ENCODE results near the gene FBXO36. TPM values are rescaled to one million over a fixed set of nuclear protein-coding genes. Genes with fewer than 3 reads are reported as not detected.

FBXO36 gene, protein sequence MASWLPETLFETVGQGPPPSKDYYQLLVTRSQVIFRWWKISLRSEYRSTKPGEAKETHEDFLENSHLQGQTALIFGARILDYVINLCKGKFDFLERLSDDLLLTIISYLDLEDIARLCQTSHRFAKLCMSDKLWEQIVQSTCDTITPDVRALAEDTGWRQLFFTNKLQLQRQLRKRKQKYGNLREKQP
- under 1 TPM; 0.76 to 0.84 (median 0.81) TPM for total RNA-seq

- H3K4me3 Mint-ChIP-seq: peak within 1 kb of the TSS; percentile 97
- H3K4me1 Mint-ChIP-seq (ENCODE audit: low read depth): peaks cover 37% of the 10 kb centered on the region
- H3K9me3 Mint-ChIP-seq: no peaks in the 10 kb centered on the region
- DNase-seq (peak; percentile 85), ATAC-seq (peak; percentile 66 to 70)
- H3K36me3 Mint-ChIP-seq (ENCODE audit: insufficient read depth): peaks cover 5% of the 10 kb centered on the region
- H3K27me3 Mint-ChIP-seq (ENCODE audit: low read depth): no peaks in the 10 kb centered on the region
Measured at GRCh38 chr2:229922449-229923386, at the start of gene FBXO36. FBXO36 (plus strand) TSS chr2:229922503; CDS start chr2:229922514, 11 bp downstream.

DNA sequence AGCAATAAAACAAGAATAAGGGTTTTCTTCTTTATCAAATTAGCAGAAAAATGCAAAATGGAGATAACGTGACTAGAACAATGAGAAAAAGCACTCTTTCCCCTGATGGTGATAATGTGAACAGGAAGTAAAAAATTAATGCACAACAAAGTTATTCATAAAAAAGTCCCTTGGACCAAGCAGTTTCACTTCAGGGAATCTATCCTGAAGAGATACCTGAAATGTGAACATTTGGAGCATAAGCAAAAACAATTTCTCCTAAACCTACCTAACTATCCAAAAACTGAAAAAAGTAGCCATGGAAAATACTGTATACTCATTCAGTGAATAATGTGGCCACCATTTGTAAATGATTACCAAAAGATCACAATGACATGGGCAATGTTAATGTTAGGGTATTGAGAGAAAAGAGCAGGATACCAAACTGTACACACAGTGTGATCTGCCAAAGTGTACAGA lies 49.2 kb upstream of the FBXO36 start:
- Mint-ChIP-seq H3K9me3 (no peaks in the 10 kb centered on the region), H3K4me1 (ENCODE audit: low read depth) (peaks cover 53% of the 10 kb centered on the region), H3K4me3 (no peak overlapping the region), H3K36me3 (ENCODE audit: insufficient read depth) (peaks cover 39% of the 10 kb centered on the region), H3K27me3 (ENCODE audit: low read depth) (no peaks in the 10 kb centered on the region)
- ATAC-seq: no peak
- no peak for DNase-seq

GRCh38 chr2:229874647-229875046 lies 47.7 kb upstream of the FBXO36 start:
- Mint-ChIP-seq H3K9me3 (no peaks in the 10 kb centered on the region), H3K4me3 (no peak overlapping the region), H3K36me3 (ENCODE audit: insufficient read depth) (peaks cover 41% of the 10 kb centered on the region), H3K27me3 (ENCODE audit: low read depth) (no peaks in the 10 kb centered on the region), H3K4me1 (ENCODE audit: low read depth) (peaks cover 40% of the 10 kb centered on the region)
- no peak for DNase-seq
- no peak for ATAC-seq

DNA sequence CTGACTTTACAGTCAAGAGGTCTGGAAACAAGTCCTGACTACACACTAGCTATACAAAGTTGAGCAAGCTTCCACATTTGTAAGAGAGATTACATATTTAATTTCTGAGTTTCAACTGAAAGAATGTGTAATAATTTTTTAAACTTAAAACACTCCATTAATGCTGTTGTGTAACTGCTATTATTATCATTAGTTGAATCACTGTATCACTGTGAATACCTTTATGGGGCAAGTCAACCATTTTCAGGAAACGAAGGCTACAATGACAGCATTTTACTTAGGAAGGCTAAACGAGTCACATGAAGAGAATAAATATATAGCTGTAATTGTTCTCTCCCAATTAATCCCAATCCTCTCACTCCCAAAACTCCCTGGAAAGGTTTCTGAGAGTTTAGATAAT lies 46.8 kb upstream of the FBXO36 start:
- H3K36me3 Mint-ChIP-seq (ENCODE audit: insufficient read depth): peaks cover 36% of the 10 kb centered on the region
- no peak overlapping the region for H3K4me3 Mint-ChIP-seq
- DNase-seq (no peak), ATAC-seq (no peak)
- H3K4me1 Mint-ChIP-seq (ENCODE audit: low read depth): peaks cover 31% of the 10 kb centered on the region
- no peaks in the 10 kb centered on the region for H3K9me3 Mint-ChIP-seq
- H3K27me3 Mint-ChIP-seq (ENCODE audit: low read depth): no peaks in the 10 kb centered on the region

DNA sequence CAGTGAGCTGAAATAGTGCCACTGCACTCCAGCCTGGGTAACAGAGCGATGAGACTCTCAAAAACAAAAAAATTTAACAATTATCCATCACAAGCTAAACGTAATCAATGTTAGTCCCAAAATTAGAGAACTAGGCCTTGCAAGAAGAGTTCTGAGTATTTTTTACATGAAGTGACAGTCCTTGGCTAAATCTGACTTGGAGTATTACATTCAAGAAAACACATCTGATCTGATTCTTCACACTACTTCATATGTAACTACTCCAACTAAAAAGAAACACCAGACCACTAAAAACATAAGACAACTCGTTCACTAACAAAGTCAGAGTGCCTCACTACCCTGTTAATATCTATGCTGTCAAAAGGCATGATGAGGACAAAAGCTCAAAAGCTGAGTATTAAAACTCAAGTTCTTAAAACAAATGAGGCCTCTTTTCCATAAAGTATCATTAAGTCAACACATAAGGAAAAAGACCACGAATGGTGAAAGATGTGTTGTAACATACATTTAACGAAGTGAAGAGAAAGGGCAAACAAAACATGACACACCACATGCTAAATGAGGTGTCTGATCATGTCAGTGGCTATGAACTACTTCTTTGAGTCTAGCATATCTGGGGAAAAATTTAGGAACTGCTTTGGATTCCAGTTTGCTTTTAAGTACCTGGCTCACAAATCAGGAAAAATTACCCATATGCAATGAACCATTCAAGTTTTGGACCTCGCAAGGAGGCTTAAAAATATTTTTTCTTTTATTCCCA lies 42.9 kb upstream of the FBXO36 start:
- Mint-ChIP-seq H3K36me3 (ENCODE audit: insufficient read depth) (peaks cover 25% of the 10 kb centered on the region), H3K27me3 (ENCODE audit: low read depth) (no peaks in the 10 kb centered on the region), H3K4me3 (no peak overlapping the region), H3K4me1 (ENCODE audit: low read depth) (peaks cover 29% of the 10 kb centered on the region), H3K9me3 (no peaks in the 10 kb centered on the region)
- no peak for DNase-seq
- no peak for ATAC-seq

- no peak for DNase-seq
- peaks cover 36% of the 10 kb centered on the region for H3K4me1 Mint-ChIP-seq (ENCODE audit: low read depth)
- no peaks in the 10 kb centered on the region for H3K27me3 Mint-ChIP-seq (ENCODE audit: low read depth)
Measured at GRCh38 chr2:229880892-229881586, 41.3 kb upstream of the FBXO36 start.

GRCh38 chr2:229882583-229882982 lies 39.7 kb upstream of the FBXO36 start:
- H3K4me1 Mint-ChIP-seq (ENCODE audit: low read depth): peaks cover 39% of the 10 kb centered on the region
- ATAC-seq (peak in 1 of 2 donors; percentile 28), DNase-seq (no peak)
- H3K27me3 Mint-ChIP-seq (ENCODE audit: low read depth): no peaks in the 10 kb centered on the region
- H3K36me3 Mint-ChIP-seq (ENCODE audit: insufficient read depth): peaks cover 17% of the 10 kb centered on the region
- H3K4me3 Mint-ChIP-seq: no peak overlapping the region
- no peaks in the 10 kb centered on the region for H3K9me3 Mint-ChIP-seq

More at GRCh38 chr2:229880892-229881586, 41.3 kb upstream of the FBXO36 start:
- Mint-ChIP-seq H3K9me3 (no peaks in the 10 kb centered on the region), H3K36me3 (ENCODE audit: insufficient read depth) (peaks cover 22% of the 10 kb centered on the region), H3K4me3 (no peak overlapping the region)
- ATAC-seq: no peak

DNA sequence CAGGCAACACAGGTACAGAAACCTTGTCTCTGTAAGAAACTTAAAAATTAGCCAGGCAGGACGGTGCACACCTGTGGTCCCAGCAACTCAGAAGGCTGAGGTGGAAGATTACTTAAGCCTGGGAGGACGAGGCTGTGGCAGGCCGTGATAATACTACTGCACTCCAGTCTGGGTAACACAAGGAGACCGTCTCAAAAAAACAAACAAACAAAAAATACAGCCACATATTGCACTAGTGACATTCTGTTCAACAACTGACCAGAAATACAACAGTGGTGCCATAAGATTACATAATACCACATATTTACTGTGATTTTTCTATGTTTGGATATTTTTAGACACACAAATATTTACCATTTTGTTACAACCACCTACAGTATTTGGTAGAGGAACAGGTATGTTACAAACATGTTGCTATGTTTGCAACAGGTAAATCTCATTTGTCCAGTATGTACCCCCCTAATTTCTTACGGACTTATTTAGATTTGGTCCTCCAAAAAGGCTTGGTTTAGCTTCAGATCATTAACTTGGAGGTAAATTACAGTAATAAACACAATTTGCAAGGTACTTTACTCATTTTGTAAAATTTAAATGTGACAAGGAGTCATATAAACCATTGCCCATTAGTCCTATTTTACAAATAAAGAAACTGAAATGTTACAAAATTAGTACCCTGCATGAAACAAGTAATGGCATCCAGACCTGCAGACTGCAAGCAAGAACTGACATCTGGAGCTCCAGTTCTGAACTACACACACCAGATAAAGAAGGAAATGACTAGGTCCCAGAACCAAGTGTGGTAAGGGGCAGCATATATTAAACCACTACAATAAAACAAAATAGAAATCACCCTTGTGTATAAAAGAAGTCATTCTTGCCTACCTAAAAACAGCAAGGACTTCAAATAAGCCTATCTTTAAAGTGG lies 37.3 kb upstream of the FBXO36 start:
- H3K4me1 Mint-ChIP-seq (ENCODE audit: low read depth): peaks cover 54% of the 10 kb centered on the region
- ATAC-seq (peak; percentile 53 to 59), DNase-seq (no peak)
- H3K36me3 Mint-ChIP-seq (ENCODE audit: insufficient read depth): peaks cover 9% of the 10 kb centered on the region
- H3K4me3 Mint-ChIP-seq: no peak overlapping the region
- no peaks in the 10 kb centered on the region for H3K27me3 Mint-ChIP-seq (ENCODE audit: low read depth)
- H3K9me3 Mint-ChIP-seq: no peaks in the 10 kb centered on the region

- Mint-ChIP-seq H3K9me3 (no peaks in the 10 kb centered on the region), H3K4me3 (no peak overlapping the region), H3K4me1 (ENCODE audit: low read depth) (peaks cover 54% of the 10 kb centered on the region), H3K36me3 (ENCODE audit: insufficient read depth) (peaks cover 10% of the 10 kb centered on the region), H3K27me3 (ENCODE audit: low read depth) (no peaks in the 10 kb centered on the region)
- DNase-seq: no peak
- peak in 1 of 2 donors; percentile 35 for ATAC-seq
Measured at GRCh38 chr2:229887441-229887840, 34.9 kb upstream of the FBXO36 start.

GRCh38 chr2:229888031-229888430 lies 34.3 kb upstream of the FBXO36 start:
- H3K4me3 Mint-ChIP-seq: no peak overlapping the region
- ATAC-seq: no peak
- H3K9me3 Mint-ChIP-seq: no peaks in the 10 kb centered on the region
- H3K36me3 Mint-ChIP-seq (ENCODE audit: insufficient read depth): peaks cover 12% of the 10 kb centered on the region
- H3K27me3 Mint-ChIP-seq (ENCODE audit: low read depth): no peaks in the 10 kb centered on the region
- peaks cover 52% of the 10 kb centered on the region for H3K4me1 Mint-ChIP-seq (ENCODE audit: low read depth)
- DNase-seq: no peak

DNA sequence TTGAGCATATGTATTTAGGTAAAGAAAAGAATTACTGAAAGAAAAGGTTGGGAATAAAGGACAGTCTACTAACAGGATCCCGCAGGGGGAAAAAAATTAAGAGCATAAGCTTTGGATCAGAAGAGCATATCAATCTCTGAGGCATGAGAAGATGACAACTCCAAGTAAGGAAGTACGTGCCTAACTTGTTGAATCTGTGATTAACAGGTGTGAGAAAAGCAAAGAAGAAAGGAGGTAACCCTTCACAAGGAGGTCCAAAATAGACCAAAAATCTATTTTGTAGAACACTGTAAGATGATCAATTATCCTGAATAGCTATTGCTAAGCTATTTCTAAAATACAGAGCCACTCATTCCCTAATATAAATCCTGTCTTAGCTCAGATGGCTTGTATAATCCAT lies 33.3 kb upstream of the FBXO36 start:
- Mint-ChIP-seq H3K36me3 (ENCODE audit: insufficient read depth) (peaks cover 19% of the 10 kb centered on the region), H3K4me1 (ENCODE audit: low read depth) (peaks cover 52% of the 10 kb centered on the region), H3K9me3 (no peaks in the 10 kb centered on the region), H3K27me3 (ENCODE audit: low read depth) (no peaks in the 10 kb centered on the region), H3K4me3 (no peak overlapping the region)
- ATAC-seq: no peak
- DNase-seq: no peak

GRCh38 chr2:229896857-229897256 lies 25.4 kb upstream of the FBXO36 start:
- H3K9me3 Mint-ChIP-seq: no peaks in the 10 kb centered on the region
- DNase-seq: no peak
- H3K4me3 Mint-ChIP-seq: no peak overlapping the region
- peaks cover 64% of the 10 kb centered on the region for H3K4me1 Mint-ChIP-seq (ENCODE audit: low read depth)
- peaks cover 16% of the 10 kb centered on the region for H3K36me3 Mint-ChIP-seq (ENCODE audit: insufficient read depth)
- no peak for ATAC-seq
- no peaks in the 10 kb centered on the region for H3K27me3 Mint-ChIP-seq (ENCODE audit: low read depth)

DNA sequence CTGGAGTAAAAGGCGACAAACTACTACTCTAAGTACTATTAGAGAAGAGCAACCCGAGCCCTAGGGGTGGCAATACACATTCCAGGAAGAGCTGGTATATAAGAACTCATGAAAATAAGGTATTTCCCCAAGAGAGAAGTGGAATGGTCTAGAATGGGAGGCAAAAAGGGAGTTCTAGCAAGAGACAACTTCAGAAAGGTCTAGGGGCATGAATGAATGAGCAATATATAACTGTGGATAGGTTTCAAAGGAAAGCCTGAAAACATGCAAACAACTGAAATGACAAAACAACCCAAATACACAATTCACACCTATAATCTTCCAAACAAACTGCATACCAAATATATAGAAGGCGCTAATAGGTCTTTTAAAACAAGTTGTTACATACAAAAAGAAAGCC lies 22.7 kb upstream of the FBXO36 start:
- no peaks in the 10 kb centered on the region for H3K9me3 Mint-ChIP-seq

More for the DNA sequence above, 22.7 kb upstream of the FBXO36 start:
- Mint-ChIP-seq H3K36me3 (ENCODE audit: insufficient read depth) (peaks cover 14% of the 10 kb centered on the region), H3K4me3 (no peak overlapping the region), H3K27me3 (ENCODE audit: low read depth) (no peaks in the 10 kb centered on the region), H3K4me1 (ENCODE audit: low read depth) (peaks cover 61% of the 10 kb centered on the region)
- no peak for ATAC-seq
- DNase-seq: no peak
